ENCODE results near the gene CEP128.

DNA sequence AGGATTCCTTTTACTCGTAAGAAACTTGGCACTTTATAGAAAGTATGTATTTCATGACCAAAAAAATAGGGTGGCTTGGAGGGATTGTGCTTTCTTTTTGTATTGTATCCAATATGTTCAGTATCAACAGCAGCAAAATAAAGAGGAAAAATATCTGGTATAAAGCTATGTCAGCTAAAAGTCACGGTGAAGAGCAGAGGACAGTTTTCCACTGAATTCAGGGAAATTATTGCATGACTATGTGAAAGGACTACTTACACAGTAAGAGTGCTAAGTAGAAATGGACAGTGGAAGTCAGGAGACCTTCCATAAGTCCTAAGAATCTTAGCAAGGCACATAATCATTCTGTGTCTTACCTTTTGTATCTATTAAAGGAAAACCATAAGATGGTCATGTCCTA lies 33.1 kb upstream of the CEP128 start:
- TF ChIP-seq, protein P1, sequence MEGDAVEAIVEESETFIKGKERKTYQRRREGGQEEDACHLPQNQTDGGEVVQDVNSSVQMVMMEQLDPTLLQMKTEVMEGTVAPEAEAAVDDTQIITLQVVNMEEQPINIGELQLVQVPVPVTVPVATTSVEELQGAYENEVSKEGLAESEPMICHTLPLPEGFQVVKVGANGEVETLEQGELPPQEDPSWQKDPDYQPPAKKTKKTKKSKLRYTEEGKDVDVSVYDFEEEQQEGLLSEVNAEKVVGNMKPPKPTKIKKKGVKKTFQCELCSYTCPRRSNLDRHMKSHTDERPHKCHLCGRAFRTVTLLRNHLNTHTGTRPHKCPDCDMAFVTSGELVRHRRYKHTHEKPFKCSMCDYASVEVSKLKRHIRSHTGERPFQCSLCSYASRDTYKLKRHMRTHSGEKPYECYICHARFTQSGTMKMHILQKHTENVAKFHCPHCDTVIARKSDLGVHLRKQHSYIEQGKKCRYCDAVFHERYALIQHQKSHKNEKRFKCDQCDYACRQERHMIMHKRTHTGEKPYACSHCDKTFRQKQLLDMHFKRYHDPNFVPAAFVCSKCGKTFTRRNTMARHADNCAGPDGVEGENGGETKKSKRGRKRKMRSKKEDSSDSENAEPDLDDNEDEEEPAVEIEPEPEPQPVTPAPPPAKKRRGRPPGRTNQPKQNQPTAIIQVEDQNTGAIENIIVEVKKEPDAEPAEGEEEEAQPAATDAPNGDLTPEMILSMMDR (conservative IDR thresholded peaks at IDR 0.05) = no peak
- TF ChIP-seq EZH2 (IDR thresholded peaks at IDR 0.05; ENCODE audit: low read depth) = no peak

All from PC-9 (cell line).